ENCODE measurements around the gene DLG2.

GRCh38 chr11:83863272-83863671 is 1763.9 kb downstream of the DLG2 start:
- TF ChIP-seq REST (IDR thresholded peaks at IDR 0.05; ENCODE audit: low read depth) (no peak), TAF1 (IDR thresholded peaks at IDR 0.05; ENCODE audit: low read depth) (no peak)
